Ovary (tissue), 3 donors: ENCODE measurements around the gene HLA-DQA2.

Experiments used
- EP300 ChIP-seq: sonication (generic); formaldehyde crosslinking; IDR thresholded peaks from one replicate; pipeline ENCODE4 v1.6.1; 2017; ENCODE audit warnings: antibody characterized with exemption
- POLR2A ChIP-seq: fragments of 450-650 bp; IDR thresholded peaks from one replicate; pipeline ENCODE4 v1.6.1; 2017; ENCODE audit warnings: antibody characterized with exemption, mild to moderate bottlenecking, moderate library complexity
- TF ChIP-seq, protein P1 (sequence below), 3 donors: fragments of 450-650 bp in 2 of 3; fragments of 200-600 bp in 1 of 3; IDR thresholded peaks; one replicate each; pipeline versions ENCODE4 v1.5.1 to v1.8.0; 2016 to 2022; ENCODE audit warnings: antibody characterized with exemption in 3 of 3, mild to moderate bottlenecking in 1 of 3
- donor health status: DM: no; HTN: no; CAD: no.

DNA sequence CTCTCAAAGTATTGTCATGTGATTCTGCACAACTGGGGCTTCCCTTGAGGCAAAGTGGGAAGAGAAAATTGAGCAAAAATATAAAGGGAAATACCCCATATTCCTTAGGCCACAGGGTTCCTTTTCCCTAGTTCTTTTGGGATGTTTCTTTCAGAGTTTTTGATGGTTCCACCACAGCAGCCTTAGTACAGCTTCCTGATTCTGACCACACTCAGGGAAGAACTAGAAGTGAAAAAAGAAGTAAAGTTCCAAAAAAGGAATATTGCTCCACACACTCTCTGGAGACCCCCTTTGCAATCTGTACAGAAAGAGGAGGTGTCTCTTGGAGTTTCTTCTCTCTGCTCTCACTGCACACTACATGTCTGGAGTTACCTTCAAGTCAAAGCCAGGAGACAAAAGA is 27.9 kb upstream of the HLA-DQA2 start:
- TF ChIP-seq, protein P1, sequence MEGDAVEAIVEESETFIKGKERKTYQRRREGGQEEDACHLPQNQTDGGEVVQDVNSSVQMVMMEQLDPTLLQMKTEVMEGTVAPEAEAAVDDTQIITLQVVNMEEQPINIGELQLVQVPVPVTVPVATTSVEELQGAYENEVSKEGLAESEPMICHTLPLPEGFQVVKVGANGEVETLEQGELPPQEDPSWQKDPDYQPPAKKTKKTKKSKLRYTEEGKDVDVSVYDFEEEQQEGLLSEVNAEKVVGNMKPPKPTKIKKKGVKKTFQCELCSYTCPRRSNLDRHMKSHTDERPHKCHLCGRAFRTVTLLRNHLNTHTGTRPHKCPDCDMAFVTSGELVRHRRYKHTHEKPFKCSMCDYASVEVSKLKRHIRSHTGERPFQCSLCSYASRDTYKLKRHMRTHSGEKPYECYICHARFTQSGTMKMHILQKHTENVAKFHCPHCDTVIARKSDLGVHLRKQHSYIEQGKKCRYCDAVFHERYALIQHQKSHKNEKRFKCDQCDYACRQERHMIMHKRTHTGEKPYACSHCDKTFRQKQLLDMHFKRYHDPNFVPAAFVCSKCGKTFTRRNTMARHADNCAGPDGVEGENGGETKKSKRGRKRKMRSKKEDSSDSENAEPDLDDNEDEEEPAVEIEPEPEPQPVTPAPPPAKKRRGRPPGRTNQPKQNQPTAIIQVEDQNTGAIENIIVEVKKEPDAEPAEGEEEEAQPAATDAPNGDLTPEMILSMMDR (IDR thresholded peaks at IDR 0.05) = no peak
- no peak for TF ChIP-seq POLR2A
- TF ChIP-seq EP300 = no peak
